HepG2 (cell line): ENCODE data around the gene SLC16A1. TPM values are rescaled to one million over a fixed set of nuclear protein-coding genes. Genes with fewer than 3 reads are reported as not detected.

ENCODE experiments used
- ATAC-seq: fragments of 200-7000 bp; cut with Tn5 transposase; 3 replicates; pipeline ENCODE4 v1.9.1; 2020; ENCODE audit warnings: mild to moderate bottlenecking, moderate library complexity
- BruUV-seq: library from RNA; stranded (reverse); fragments of 400-500 nt; replicated peaks from 2 replicates; lab custom pipeline; 2021; lab: Mats Ljungman, UMichigan
- CTCF ChIA-PET: fragments of 300-600 bp; formaldehyde crosslinking; extraction: SDS; loops from one replicate; lab custom pipeline; 2021; ENCODE audit warnings: low total read pairs, inconsistent platforms, low intra/inter-chr PET ratio; lab: Yijun Ruan, JAX
- POLR2A ChIA-PET: fragments of 350-600 bp; sonication (Branson Sonifier 250); formaldehyde crosslinking; loops from one replicate; lab custom pipeline; 2020; ENCODE audit warnings: antibody characterized with exemption, inconsistent platforms; lab: Yijun Ruan, JAX
- DNase-seq: peaks from one replicate; pipeline ENCODE4 v3.0.0-alpha.2; 2015; ENCODE audit warnings: low spot score
- FAIRE-seq: peaks from 3 replicates; lab custom pipeline; 2011; peaks lifted over from hg19 to GRCh38; lab: Jason Lieb, UNC
- H2AFZ ChIP-seq: one replicate; pipeline ENCODE4 v1.6.1; 2011; ENCODE audit warnings: low read length, inconsistent platforms
- H3K27ac ChIP-seq: fragments of 300-600 bp; 3 replicates; pipeline ENCODE4 v1.8.0; 2011; ENCODE audit warnings: mixed run types, mild to moderate bottlenecking, mixed read lengths, low read length, inconsistent platforms; ENCODE audit not compliant: insufficient read depth; ENCODE audit errors: extremely low read length
- H3K27me3 ChIP-seq, 2 experiments: fragments of 200-600 bp in 1 of 2; 2 replicates in 1 of 2; 3 replicates in 1 of 2; pipeline versions ENCODE4 v1.6.0 to v1.8.0; 2011; ENCODE audit warnings: low read length in 2 of 2, mild to moderate bottlenecking in 2 of 2, moderate library complexity in 2 of 2, inconsistent platforms in 1 of 2; ENCODE audit not compliant: insufficient read depth in 2 of 2, control insufficient read depth in 1 of 2
- H3K36me3 ChIP-seq, 2 experiments: fragments of 200-600 bp in 1 of 2; replicated peaks in 1 of 2; 2 replicates in 1 of 2; 3 replicates in 1 of 2; pipeline versions ENCODE4 v1.5.1 to v1.8.0; 2011; ENCODE audit warnings: low read length in 2 of 2, inconsistent platforms in 1 of 2; ENCODE audit not compliant: insufficient read depth in 2 of 2, control insufficient read depth in 1 of 2
- H3K4me1 ChIP-seq: 2 replicates; pipeline ENCODE4 v1.5.1; 2012; ENCODE audit warnings: low read length, inconsistent platforms; ENCODE audit not compliant: insufficient read depth
- H3K4me2 ChIP-seq: 2 replicates; pipeline ENCODE4 v1.6.0; 2011; ENCODE audit warnings: low read depth, low read length, inconsistent platforms
- H3K4me3 ChIP-seq, 3 experiments: fragments of 200-600 bp in 1 of 3; sonication (generic), shearing (Covaris generic) in 1 of 3; replicated peaks in 1 of 3; 2 replicates each; pipeline ENCODE4 v1.5.1; 2011 to 2016; ENCODE audit warnings: low read length in 3 of 3, inconsistent platforms in 2 of 3, low read depth in 2 of 3, mild to moderate bottlenecking in 2 of 3, control low read depth in 1 of 3, mixed read lengths in 1 of 3; ENCODE audit not compliant: insufficient read depth in 1 of 3
- H3K79me2 ChIP-seq: one replicate; pipeline ENCODE4 v1.6.1; 2011; ENCODE audit warnings: low read length, inconsistent platforms; ENCODE audit not compliant: insufficient read depth
- H3K9ac ChIP-seq: 2 replicates; pipeline ENCODE4 v1.6.0; 2011; ENCODE audit warnings: mild to moderate bottlenecking, low read depth, low read length, inconsistent platforms; ENCODE audit not compliant: insufficient read depth
- H3K9me3 ChIP-seq: 2 replicates; pipeline ENCODE4 v1.5.1; 2012; ENCODE audit warnings: mild to moderate bottlenecking, low read length
- H4K20me1 ChIP-seq: 2 replicates; pipeline ENCODE4 v1.6.0; 2011; ENCODE audit warnings: inconsistent platforms, mild to moderate bottlenecking, low read length, moderate library complexity; ENCODE audit not compliant: insufficient read depth
- GZF1 ChIP-seq: sonication (generic); formaldehyde crosslinking; IDR thresholded peaks from 2 replicates; pipeline ENCODE4 v1.5.1; 2020; ENCODE audit warnings: mild to moderate bottlenecking, missing genetic modification reagents
- HDAC1 ChIP-seq: sonication (generic); formaldehyde crosslinking; IDR thresholded peaks from 2 replicates; pipeline ENCODE4 v1.5.1; 2020; ENCODE audit warnings: mild to moderate bottlenecking, missing genetic modification reagents
- HOXA9 ChIP-seq: sonication (generic); formaldehyde crosslinking; IDR thresholded peaks from 2 replicates; pipeline ENCODE4 v1.8.1; 2022; ENCODE audit warnings: missing genetic modification reagents, mild to moderate bottlenecking, moderate library complexity, borderline replicate concordance
- PCBP1 ChIP-seq: fragments of 200-400 bp; formaldehyde crosslinking; IDR thresholded peaks from 2 replicates; pipeline ENCODE4 v1.6.1; 2017; ENCODE audit warnings: mild to moderate bottlenecking, low read depth, low read length, borderline replicate concordance
- PHF8 ChIP-seq: sonication (generic); formaldehyde crosslinking; IDR thresholded peaks from 2 replicates; pipeline ENCODE4 v1.5.0; 2020; ENCODE audit warnings: missing genetic modification reagents
- SNAPC2 ChIP-seq: sonication (generic); formaldehyde crosslinking; IDR thresholded peaks from 2 replicates; pipeline ENCODE4 v1.8.1; 2022; ENCODE audit warnings: mild to moderate bottlenecking, missing genetic modification reagents
- ZFX ChIP-seq: sonication (generic); formaldehyde crosslinking; IDR thresholded peaks from 2 replicates; pipeline ENCODE4 v1.4.0; 2020; ENCODE audit warnings: mild to moderate bottlenecking, low read depth, missing genetic modification reagents, moderate library complexity
- ZNF549 ChIP-seq: sonication (generic); formaldehyde crosslinking; IDR thresholded peaks from 2 replicates; pipeline ENCODE4 v1.5.0; 2020; ENCODE audit warnings: missing genetic modification reagents
- ZSCAN21 ChIP-seq: sonication (generic); formaldehyde crosslinking; IDR thresholded peaks from 2 replicates; pipeline ENCODE4 v1.8.0; 2022; ENCODE audit warnings: mild to moderate bottlenecking, missing genetic modification reagents, moderate library complexity, borderline replicate concordance
- WGBS: methylation state at CpG from one replicate; pipeline ENCODE4 v1.1.6; 2017; ENCODE audit warnings: low lambda C conversion rate; 5-methylcytosine and 5-hydroxymethylcytosine counted together
- in situ Hi-C: cut with HindIII; loops from 2 replicates; pipeline ENCODE4 v1.10.0; 2017; ENCODE audit warnings: low pct_unique_long_range_greater_than_20kb; ENCODE audit not compliant: extremely low pct_ligation_motif_present
- intact Hi-C: fragments of 100-400 bp; cut with micrococcal nuclease; formaldehyde crosslinking; loops from one replicate; pipeline ENCODE4 v1.10.0; 2022; ENCODE audit not compliant: unreplicated experiment
- polyA plus RNA-seq, 8 experiments: library from polyadenylated mRNA; depleted of rRNA in 3 of 8; stranded (reverse) in 7 of 8; unstranded in 1 of 8; fragments of >200 nt; fragmentation: Illumina TruSeq in 4 of 8; extraction: Trizol in 4 of 8; gene quantifications; 2 replicates each; pipeline versions ENCODE4 v1.2.1 to v1.2.3, GENCODE V29; 2011 to 2016; ENCODE audit warnings: low read depth in 4 of 8, missing spikeins in 1 of 8, mixed read lengths in 1 of 8; ENCODE audit not compliant: insufficient read depth in 1 of 8
- total RNA-seq, 5 experiments: library from RNA; depleted of rRNA; stranded (reverse); fragments of >200 nt; fragmentation: Illumina TruSeq; extraction: Trizol; gene quantifications; 2 replicates each; pipeline ENCODE4 v1.2.3, GENCODE V29; 2016; ENCODE audit warnings: low read depth in 1 of 5
- TF ChIP-seq, protein P1 (sequence below): sonication (generic); formaldehyde crosslinking; IDR thresholded peaks from 2 replicates; pipeline ENCODE4 v1.4.0; 2020; ENCODE audit warnings: missing genetic modification reagents, borderline replicate concordance
- TF ChIP-seq, protein P2 (sequence below): fragments of 450-650 bp; IDR thresholded peaks from 2 replicates; pipeline ENCODE4 v1.6.1; 2016

The SLC16A1 gene
- total and polyA plus RNA-seq, 2 of the 13 experiments (the other 11 are each of a cell fraction or from before 2014, with no cell fraction given), result 106 to 142 TPM

- Histone ChIP-seq H3K79me2 (peaks cover 31% of the 10 kb centered on the region), H3K4me1 (peaks cover 13% of the 10 kb centered on the region), H3K4me3 (no peak overlapping the region), H3K36me3 (peaks cover 18 to 69% of the 10 kb centered on the region in 2 experiments; a peak in 4 of 5 replicates), H3K9me3 (no peaks in the 10 kb centered on the region), H3K27me3 (no peaks in the 10 kb centered on the region), H2AFZ (no peak overlapping the region), H3K27ac (no peak overlapping the region), H3K4me2 (no peak overlapping the region), H4K20me1 (peaks cover 20% of the 10 kb centered on the region), H3K9ac (no peak overlapping the region)
- TF ChIP-seq ZSCAN21 (CRISPR knock-in tag), result no peak
- no peak for TF ChIP-seq ZNF549 (CRISPR knock-in tag)
- TF ChIP-seq SNAPC2 (CRISPR knock-in tag), result no peak
- no peak for TF ChIP-seq PHF8
- TF ChIP-seq ZFX (CRISPR knock-in tag), result no peak
- TF ChIP-seq HOXA9, result no peak
- TF ChIP-seq, protein P1, sequence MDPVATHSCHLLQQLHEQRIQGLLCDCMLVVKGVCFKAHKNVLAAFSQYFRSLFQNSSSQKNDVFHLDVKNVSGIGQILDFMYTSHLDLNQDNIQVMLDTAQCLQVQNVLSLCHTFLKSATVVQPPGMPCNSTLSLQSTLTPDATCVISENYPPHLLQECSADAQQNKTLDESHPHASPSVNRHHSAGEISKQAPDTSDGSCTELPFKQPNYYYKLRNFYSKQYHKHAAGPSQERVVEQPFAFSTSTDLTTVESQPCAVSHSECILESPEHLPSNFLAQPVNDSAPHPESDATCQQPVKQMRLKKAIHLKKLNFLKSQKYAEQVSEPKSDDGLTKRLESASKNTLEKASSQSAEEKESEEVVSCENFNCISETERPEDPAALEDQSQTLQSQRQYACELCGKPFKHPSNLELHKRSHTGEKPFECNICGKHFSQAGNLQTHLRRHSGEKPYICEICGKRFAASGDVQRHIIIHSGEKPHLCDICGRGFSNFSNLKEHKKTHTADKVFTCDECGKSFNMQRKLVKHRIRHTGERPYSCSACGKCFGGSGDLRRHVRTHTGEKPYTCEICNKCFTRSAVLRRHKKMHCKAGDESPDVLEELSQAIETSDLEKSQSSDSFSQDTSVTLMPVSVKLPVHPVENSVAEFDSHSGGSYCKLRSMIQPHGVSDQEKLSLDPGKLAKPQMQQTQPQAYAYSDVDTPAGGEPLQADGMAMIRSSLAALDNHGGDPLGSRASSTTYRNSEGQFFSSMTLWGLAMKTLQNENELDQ (CRISPR knock-in tag), result no peak
- TF ChIP-seq, protein P2, sequence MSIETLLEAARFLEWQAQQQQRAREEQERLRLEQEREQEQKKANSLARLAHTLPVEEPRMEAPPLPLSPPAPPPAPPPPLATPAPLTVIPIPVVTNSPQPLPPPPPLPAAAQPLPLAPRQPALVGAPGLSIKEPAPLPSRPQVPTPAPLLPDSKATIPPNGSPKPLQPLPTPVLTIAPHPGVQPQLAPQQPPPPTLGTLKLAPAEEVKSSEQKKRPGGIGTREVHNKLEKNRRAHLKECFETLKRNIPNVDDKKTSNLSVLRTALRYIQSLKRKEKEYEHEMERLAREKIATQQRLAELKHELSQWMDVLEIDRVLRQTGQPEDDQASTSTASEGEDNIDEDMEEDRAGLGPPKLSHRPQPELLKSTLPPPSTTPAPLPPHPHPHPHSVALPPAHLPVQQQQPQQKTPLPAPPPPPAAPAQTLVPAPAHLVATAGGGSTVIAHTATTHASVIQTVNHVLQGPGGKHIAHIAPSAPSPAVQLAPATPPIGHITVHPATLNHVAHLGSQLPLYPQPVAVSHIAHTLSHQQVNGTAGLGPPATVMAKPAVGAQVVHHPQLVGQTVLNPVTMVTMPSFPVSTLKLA, result no peak
- no peak for TF ChIP-seq PCBP1
- no peak for TF ChIP-seq GZF1
- no peak for TF ChIP-seq HDAC1 (CRISPR knock-in tag)
- DNase-seq (no peak), FAIRE-seq (no peak), ATAC-seq (no peak)
- CTCF ChIA-PET, result no interaction called here
- POLR2A ChIA-PET, result no interaction called here
- in situ Hi-C loops, result no loop called here
- 98% methylated on average over 2 of the region's 2 CpGs for WGBS
- intact Hi-C loops, result no loop called here
- no TSS peak for BruUV-seq
These were observed 28.5 kb downstream of the SLC16A1 start for GRCh38 chr1:112927462-112927990.
